DLD1 (cell line): Measurements from ENCODE around the gene NRXN3.

Experiments
- in situ Hi-C: cut with HindIII; loops from 2 replicates; pipeline ENCODE4 v1.10.0; 2017; ENCODE audit warnings: low sequenced_read_pairs

The NRXN3 gene

DNA sequence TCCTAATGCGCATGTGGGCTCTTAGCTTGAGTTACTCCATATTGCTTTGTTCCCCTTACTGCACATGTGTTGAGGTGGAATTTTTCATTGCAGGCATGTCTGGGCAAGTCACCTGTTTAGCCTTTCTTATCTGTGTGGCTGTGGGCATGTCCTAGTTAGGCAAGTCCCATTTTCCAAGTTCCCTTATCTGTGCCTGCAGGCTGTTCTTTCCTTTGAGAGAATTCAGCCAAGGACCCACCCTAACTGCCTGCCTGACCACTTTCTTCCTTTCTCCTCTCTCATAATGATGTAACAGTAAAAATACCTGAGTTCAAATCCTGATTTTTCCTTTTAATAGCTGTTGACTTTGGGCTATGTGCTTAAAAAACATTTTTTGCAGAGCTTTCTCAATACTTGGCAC lies 870.6 kb downstream of the NRXN3 start:
- in situ Hi-C loops, result loop anchor here (5.0 kb wide), 1 partner anchor 73 kb away; no protein-coding TSS in a partner anchor

DNA sequence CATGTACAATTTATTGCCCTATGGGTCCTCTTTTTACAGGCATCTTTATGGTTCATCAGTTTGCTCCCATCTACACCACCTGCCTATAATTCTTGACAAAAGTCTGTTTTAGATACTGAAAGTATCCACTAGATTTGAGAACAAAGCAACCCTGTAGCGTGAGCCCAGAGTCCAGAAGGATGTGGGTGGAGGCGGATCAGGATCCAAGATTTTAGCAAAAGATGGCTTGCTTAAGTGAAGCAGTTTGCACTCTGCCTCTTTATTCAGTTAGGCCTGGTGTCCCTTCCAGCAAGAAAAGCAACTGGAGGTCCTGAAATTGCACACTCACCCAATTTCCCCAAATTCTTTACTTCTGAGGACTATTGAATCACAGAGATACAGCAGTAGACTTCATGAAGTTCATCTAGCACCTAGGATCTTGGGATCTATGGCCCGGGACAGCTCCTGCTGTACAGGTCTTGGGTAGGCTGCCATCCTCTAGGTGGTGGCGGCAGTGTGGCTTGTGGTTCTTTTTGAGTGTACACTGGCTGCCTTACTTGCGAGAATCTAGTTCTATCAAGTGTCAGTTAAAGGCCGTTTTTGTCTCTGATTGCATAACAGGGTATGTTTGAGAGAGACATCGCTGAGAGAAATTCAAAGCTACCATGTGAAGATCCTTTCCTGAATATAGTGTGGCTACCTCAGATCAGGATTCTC lies 873.2 kb downstream of the NRXN3 start:
- in situ Hi-C loops, result loop anchor here (5.0 kb wide), 1 partner anchor 76 kb away; no protein-coding TSS in a partner anchor

DNA sequence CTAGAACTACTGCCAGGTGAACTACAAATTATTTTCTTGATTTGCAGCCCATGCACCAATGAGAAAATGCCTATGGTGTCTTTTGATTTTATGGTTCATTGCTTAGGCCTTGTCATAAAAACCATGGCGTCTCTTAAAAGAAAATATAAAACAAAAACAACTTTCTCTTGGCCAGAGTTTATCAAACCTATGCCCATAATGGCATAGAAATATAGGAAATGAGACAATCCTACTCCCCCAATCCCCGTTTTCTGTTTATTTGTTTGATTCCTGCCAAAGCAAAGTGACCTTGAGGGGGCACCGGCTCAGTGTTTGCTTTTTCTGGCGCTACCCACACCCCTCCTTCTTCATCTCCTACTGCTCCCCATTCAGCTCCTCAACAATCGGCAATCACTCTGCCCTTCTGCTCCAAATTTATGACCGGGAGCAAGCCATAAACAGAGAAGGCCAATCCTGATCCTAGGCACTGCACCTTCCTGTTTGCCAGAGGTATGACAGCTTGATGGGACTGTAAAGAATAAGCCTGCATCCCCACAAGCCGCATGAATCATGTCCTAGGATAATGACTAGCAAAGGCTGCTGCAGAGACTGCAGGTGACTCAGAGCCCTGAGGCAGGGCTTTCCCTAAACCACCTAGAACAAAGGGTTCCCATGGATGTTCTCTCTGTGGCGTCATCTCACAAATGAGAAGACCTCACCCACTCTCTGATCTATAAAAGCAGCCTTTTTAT lies 874.9 kb downstream of the NRXN3 start:
- in situ Hi-C loops, result loop anchor here (5.0 kb wide), 1 partner anchor 78 kb away; no protein-coding TSS in a partner anchor

DNA sequence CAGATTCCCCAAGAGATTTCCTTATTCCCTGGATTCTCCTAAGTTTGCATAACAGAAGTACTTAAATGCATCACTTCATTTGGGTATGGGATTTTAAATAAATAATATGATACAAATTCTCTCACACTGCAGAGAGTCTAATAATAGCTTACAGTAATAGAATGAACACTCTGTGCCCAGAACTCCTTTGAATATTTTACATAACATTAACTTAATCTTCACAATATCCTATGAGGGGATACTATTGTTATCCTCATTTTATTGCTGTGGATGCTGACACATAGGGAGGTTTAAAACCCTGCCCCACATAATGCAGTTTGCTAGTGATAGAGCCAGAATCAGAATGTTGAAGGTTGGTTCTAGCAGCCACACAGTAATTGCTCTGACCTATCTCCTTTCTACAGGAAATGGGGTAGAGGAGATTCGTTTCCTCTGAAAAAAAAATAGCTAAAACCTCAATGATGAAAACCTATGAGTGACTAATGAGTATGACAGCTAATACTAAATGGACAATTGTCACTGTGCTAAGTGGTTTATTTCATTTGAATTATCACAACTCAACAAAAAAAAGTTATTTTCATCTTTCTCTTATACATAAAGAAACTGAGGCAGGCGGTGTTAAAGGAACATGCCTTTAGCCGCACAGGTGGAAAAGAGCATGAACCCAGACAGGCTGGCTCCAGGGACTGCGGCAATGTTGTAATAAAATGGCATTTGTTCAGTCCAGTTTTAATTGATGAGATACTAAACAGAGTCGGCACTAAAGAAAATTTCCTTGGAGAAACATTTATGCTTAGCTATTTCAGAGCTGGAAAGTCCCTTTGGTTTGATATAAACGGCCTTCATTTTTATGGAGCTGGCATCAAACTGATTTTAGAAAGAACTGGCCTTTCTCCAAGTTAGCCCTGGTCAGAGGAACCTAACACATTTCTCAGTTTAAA lies 880.9 kb downstream of the NRXN3 start:
- in situ Hi-C loops, result no loop called here

DNA sequence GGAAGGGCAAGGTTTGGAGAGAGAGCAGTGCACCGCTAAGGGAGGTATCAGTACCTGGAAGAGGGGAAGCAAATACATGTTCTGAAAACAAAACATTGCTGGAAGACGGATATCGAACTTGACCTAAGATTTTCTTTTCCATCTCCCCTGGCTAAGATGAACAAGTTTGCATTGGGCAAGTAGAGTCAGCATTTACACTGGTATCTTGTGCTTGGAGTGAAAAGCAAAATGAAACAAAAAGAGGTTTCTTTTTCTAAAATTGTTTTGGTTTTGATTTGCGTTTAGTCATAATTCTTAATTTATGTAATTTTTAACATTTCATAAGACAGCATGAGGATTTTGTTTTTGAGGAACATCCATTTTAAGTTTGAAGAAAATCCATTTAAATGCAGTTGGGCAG lies 881.6 kb downstream of the NRXN3 start:
- in situ Hi-C loops, result no loop called here

DNA sequence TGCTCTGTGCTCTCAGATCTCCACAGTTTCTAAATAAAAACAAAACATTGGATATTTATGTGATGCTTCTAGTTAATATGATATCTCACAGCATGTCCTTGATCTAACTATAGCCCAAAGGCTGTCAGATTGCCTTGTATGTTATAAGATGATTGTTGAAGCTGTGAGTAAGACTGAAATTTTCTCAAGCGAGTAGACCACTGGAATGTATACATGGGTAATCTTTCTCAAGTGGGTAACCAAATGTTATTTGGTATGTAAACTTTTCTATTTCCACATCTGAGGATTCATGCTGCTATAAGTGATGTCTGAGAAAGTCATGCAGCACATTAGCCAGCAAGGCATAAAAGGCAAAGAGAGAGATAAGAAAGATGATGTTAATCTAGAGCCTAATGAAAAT lies 886.7 kb downstream of the NRXN3 start:
- in situ Hi-C loops, result no loop called here

DNA sequence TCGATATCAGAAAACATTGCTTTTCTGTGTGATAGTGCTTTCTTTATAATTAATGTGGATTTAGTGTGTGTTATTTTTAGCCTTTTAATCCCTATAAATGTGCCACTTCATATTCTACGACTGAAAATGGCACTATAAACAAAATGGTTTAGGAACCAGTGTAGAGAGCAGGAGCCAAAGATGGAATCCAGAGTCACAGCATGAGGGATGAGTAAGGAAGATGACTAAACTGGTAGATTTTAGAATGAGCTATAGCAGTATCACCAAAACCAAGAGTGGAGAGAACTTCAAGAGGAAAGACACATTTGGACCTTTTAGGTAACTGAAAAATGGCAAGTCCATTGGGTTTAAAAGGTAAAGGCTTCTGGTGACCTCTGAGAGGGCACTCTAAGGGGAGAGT lies 887.2 kb downstream of the NRXN3 start:
- in situ Hi-C loops, result no loop called here

DNA sequence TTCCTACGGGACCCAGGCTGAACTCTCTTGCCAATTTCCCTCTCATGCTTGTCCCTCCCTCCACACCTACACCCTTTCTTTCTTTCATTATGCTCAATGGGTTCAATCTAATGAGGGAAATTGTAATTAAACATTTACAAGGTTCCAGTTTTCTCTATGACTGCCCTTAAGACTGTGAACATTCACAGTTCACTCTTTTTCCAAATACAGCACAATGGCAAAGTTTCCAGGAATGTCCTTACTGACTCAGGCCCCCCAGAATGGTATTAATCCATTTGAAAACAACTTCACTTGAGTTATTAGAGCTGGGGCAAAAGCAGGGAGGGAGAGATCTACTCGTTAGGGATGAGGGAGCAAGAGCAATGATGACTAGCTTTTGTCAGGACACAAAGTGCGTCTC lies 892.1 kb downstream of the NRXN3 start:
- in situ Hi-C loops, result no loop called here

DNA sequence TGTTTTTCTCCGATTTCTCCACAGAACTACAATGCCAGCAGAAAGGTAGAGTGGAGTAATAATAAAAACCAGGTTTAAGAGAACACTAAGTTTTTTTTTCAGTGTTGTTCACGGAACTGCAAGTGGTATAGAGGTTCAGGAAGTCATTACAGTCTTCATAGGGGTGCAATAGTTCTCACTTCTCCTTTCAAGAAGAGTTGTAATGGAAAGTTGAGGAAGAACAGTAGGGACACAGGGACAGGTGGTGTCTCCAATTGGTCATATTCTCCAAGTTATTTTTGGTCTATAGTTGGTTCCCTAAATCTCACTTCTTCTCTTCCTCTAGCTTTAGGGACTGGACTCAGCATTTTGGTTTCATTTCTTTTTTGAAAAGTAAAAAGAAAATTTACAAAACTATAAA lies 894.0 kb downstream of the NRXN3 start:
- in situ Hi-C loops, result no loop called here

DNA sequence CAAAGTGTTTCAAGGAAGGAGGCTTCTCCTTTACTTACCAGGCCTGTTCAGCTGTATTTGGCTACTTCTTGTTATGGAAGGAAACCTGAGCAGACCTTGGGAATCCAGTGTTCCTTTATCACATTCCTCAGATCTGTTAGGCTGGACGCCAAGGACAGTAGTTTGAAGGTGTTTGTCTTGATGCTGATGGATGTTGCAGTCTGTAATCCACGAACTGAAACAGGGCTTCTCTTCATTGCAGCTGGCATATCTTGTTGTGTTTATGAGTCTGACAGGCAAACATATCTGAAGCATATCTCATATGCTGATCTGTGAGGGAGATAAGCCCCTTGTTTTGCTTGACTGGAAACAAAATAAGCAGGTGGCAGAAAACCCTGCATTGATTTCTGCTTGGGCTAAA lies 904.3 kb downstream of the NRXN3 start:
- in situ Hi-C loops, result no loop called here

DNA sequence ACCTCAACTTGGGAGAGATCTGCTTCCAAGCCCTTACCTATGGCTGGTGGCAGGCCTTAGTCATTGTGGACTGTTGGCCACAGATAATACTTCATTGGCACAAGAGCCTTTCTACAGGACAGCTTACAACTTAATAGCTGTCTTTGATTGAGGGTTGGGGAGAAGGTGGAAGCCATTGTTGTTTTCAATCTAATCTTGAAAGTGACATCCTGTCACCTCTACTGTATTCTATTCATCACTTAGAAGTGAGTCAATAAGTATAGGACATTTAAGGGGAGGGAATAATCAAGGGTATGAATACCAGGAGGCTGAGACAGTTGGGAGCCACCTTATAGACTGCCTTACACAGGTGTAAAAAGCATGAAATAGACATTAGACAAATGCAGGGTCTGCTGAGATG lies 906.3 kb downstream of the NRXN3 start:
- in situ Hi-C loops, result no loop called here

DNA sequence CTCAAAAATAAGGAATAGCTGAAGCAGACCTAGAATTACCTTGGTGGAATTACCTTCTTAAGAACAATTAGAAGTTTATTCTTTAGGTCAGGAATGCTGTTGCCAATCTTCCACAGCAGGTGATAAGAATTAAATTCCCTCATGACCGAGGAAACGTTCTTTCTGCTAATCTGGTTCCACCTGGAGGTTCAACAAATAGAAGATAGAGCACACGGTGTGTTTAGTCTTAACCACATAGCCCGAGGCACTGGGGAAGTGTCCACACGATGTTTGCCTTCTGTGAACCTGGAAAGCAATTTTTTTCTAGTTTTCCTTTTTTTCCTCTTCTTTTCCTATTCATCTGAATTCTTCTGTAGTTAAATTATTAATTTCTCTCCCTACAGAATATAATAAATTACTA lies 906.9 kb downstream of the NRXN3 start:
- in situ Hi-C loops, result no loop called here

DNA sequence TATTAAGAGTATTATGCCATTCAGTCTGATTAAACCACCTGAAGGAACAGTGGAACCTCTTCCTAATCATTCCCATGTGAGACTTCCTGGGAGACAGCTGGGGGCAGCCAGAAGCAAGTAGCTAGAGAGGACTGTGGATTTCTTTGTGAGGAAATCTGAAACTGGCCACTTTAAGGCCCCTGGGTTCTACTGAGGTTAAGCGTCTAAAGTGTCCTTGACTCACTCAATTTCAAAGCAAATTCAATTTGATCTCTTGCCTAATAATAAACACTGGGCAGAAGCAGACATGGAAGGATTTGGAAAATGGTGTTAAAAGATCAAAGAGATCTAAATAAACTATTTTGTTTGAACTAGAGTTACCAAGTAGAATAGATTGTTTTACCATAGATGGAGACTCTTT lies 909.9 kb downstream of the NRXN3 start:
- in situ Hi-C loops, result no loop called here

DNA sequence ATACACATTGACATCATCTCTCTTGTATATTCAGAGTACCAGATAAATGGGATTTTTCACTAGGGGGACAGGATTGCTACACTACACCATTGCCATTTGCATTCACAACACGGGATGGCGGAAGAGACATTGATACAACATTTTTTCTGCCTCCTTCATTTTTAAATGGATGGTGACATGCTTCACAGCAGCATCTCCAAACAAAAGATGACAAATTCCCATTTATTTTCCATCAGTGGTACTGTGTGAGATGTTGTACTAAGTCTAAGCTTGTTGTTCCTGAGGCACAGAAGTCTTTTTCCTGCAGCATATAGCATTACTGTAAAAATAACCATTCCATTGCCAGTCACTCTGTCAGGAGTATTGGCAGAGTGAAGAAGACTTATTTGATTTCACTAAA lies 912.7 kb downstream of the NRXN3 start:
- in situ Hi-C loops, result no loop called here

DNA sequence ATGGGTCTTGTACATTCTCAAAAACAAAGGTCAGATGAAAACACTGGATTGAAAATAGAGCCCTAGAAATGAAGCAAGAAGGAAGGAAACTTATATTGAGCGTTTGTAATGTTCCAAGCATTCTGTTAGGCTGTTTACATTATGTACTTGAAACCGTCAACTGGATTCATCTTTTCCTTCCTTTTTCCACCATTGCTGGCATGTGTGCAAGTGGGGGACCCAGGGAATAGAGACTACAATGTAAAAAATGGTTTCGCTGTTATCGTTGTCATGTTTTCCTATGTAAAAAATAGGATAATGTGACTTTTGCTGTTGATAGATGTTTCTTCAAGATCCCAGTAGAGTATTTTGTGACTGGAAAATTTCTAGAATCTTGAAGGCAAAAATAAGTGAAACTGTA lies 913.2 kb downstream of the NRXN3 start:
- in situ Hi-C loops, result no loop called here

DNA sequence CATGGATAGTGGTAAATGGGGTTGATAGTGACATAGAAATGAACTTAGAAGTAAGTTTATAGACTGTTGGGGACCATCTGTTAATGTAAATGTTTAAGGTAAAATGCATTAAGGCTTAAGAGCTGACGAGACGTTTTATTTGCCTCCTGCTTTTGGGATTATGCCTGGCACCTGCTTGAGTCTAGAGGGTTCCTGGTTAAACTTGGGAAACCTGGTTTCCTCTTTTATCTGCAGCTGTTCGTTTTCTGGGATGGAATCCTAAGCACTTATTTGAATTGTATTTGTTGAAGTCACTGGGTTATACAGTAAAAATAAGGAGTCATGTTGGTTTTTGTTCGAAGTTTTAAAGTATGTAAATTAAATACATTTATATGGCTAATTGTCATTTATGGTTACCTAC lies 914.7 kb downstream of the NRXN3 start:
- in situ Hi-C loops, result no loop called here

DNA sequence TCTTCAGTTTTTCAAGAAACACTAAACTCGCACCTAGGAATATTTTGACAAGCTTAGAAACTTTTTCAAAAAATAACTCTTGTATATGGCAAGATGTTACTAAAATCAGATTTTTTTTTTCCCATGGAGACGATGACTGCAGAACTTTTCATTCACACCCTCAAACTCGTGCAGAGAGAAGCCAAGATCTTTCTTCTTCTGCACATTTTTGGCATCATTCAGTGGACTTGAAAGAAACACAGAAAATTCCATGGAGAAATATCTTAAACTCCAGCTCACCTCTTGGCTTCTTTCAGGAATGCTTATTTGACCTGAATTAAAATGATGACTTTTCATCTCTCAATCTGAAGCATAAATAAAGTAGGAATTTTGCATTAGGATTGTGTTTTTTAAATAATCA lies 919.4 kb downstream of the NRXN3 start:
- in situ Hi-C loops, result no loop called here

DNA sequence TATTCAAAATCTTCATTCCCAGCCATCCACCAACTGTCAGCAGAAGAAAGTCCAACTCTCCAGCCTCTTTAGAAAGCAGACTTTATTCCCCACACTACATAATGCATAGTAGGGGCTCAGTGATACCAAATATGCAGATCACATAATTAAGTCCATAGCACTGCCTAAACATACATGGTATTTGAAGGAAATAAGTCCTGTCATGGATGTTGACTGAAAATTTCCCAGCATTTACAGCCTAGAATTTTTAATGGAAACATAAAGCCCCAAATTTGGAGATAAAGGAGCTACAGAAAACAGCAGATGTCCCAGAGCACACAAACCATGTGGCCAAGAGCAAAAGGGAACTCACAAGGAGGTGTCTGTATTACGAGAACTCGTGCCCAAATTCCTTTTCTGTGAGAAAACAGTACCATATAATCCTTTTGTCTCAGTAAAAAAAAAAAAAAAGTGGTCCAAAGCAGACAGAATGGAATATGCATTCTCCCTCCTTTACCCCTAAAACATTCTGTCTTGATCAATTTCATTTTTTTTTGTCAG lies 920.5 kb downstream of the NRXN3 start:
- in situ Hi-C loops, result no loop called here

DNA sequence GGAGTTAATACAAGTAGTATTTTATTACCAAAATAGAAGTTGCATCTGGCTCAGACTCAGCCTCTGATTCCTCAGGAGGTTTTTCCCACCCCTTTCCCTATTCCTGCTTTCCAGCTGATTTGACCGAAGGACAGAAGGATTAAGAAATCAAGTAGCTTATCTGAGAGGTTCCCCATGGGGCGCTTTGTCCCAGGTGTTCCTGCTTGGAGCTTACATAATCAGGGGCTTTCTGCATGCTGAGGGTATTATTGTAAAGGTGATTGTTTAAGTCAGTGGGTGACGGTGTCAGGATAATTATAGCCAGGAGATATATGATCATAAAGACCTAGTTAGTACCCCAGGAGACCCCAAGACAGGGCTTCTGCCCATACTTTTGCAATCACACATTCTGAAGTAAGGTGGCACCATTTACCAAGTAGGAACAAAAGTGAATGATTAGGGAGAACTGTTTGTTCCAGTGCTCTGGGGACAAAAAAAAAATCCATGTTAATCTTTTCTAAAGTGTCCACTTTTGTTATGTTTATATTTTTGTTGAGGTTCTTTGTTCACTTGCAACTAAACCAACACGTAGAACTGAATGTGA lies 921.3 kb downstream of the NRXN3 start:
- in situ Hi-C loops, result no loop called here

DNA sequence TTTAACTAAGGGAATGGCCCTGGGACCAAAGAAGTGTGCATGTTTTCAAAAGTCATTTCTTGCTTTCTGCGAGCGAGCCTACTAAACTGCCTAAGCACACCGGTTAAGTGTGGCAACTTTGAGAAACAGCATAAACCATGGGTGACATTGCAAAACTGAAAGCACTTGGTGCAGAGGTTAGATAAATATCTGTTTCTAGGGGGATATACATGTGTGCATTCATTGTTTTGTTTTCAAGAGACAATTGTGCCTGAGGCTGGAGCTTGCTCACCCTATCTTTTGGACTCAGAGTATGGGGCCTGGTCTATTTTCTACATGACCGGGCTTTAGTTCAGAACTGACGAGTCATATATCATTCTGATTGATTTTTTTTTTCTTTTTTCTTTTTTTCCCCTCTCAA lies 923.4 kb downstream of the NRXN3 start:
- in situ Hi-C loops, result no loop called here

DNA sequence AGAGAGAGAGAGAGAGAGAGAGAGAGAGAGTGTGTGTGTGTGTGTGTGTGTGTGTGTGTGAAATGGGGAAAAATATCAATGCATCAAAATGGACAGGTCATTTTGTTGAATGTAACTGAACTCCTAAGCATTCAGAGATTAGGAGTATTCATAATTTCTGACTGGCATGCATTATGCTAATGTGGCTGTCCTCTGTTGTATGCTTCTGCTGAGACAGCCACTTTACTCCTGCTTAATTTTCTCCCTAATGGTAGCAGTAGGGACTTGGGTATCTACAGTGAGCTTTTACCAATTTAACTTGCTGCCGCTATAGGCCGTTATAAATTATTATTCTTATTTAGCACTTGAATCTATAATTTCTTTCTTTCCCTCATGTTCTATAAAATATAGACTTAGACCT lies 924.8 kb downstream of the NRXN3 start:
- in situ Hi-C loops, result no loop called here
